A673 (cell line): ENCODE results near the gene SLIT1.

ENCODE experiments used
- EZH2 ChIP-seq: fragments of 200-600 bp; sonication (generic); IDR thresholded peaks from 2 replicates; pipeline ENCODE4 v1.6.1; 2017; ENCODE audit warnings: borderline replicate concordance, low read depth, mild to moderate bottlenecking, mixed read lengths, antibody characterized with exemption, low read length; ENCODE audit not compliant: poor library complexity, severe bottlenecking
- TF ChIP-seq, protein P1 (sequence below): fragments of 300-800, 200-600 bp; sonication (generic); conservative IDR thresholded peaks from 2 replicates; pipeline ENCODE4 v1.5.1; 2017; ENCODE audit warnings: low read depth, mild to moderate bottlenecking, antibody characterized with exemption, low read length, moderate library complexity, mixed read lengths

DNA sequence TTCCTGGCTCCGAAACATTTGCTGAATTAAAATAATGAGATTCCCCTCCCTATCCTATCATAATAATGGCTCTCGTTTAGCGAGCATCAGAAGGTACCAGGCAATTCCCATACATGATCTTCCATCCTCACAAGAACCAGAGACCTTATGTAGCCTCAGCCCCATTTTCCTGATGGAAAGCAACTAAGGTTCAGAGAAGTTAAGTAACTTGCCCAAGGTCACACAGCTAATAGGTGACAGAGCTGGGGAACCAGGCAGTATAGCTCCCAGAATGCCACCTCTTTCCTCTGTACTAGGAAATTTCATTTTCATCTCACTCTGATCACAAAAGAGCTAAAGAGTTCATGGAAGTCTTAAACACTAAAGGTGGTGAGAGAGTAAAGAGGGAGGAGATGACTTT lies 2.4 kb downstream of the SLIT1 start:
- TF ChIP-seq, protein P1, sequence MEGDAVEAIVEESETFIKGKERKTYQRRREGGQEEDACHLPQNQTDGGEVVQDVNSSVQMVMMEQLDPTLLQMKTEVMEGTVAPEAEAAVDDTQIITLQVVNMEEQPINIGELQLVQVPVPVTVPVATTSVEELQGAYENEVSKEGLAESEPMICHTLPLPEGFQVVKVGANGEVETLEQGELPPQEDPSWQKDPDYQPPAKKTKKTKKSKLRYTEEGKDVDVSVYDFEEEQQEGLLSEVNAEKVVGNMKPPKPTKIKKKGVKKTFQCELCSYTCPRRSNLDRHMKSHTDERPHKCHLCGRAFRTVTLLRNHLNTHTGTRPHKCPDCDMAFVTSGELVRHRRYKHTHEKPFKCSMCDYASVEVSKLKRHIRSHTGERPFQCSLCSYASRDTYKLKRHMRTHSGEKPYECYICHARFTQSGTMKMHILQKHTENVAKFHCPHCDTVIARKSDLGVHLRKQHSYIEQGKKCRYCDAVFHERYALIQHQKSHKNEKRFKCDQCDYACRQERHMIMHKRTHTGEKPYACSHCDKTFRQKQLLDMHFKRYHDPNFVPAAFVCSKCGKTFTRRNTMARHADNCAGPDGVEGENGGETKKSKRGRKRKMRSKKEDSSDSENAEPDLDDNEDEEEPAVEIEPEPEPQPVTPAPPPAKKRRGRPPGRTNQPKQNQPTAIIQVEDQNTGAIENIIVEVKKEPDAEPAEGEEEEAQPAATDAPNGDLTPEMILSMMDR: no peak
- no peak for TF ChIP-seq EZH2
